GM04503 (cell line): ENCODE data around the gene NAA38.
A peak's percentile ranks its signal among the peaks of the same experiment; 100 is the strongest.

ENCODE experiments used
- DNase-seq: peaks from one replicate; pipeline ENCODE4 v3.0.0-alpha.2; 2012; ENCODE audit warnings: low read depth

The NAA38 gene

GRCh38 chr17:7852262-7852670 is 5.1 kb downstream of the NAA38 start:
- DNase-seq: no peak

DNA sequence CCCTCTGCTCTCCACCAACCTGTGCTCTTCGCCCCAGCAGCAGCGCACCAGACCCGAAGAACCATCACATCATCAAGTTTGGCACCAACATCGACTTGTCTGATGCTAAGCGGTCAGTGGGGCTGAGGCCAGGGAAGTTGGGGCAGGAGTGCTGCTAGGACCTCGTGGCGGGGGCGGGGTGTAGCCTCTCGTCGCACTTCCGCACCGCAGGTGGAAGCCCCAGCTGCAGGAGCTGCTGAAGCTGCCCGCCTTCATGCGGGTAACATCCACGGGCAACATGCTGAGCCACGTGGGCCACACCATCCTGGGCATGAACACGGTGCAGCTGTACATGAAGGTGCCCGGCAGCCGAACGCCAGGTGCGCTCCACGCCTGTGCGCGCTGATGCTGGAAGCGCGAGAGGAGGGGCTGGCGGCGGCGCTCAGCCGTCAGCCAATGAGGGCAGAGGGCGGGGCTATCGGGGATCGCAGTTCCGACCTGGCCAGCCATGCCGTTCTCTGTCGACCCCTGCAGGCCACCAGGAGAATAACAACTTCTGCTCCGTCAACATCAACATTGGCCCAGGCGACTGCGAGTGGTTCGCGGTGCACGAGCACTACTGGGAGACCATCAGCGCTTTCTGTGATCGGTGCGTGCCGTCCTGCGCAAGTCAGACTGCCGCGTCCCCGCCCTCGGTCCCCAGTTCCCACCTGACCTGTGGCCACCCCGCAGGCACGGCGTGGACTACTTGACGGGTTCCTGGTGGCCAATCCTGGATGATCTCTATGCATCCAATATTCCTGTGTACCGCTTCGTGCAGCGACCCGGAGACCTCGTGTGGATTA is 5.7 kb downstream of the NAA38 start:
- DNase-seq: no peak

GRCh38 chr17:7850701-7851437 is 6.5 kb downstream of the NAA38 start:
- no peak for DNase-seq

- DNase-seq: no peak
Measured at GRCh38 chr17:7849751-7850504, 7.4 kb downstream of the NAA38 start.

DNA sequence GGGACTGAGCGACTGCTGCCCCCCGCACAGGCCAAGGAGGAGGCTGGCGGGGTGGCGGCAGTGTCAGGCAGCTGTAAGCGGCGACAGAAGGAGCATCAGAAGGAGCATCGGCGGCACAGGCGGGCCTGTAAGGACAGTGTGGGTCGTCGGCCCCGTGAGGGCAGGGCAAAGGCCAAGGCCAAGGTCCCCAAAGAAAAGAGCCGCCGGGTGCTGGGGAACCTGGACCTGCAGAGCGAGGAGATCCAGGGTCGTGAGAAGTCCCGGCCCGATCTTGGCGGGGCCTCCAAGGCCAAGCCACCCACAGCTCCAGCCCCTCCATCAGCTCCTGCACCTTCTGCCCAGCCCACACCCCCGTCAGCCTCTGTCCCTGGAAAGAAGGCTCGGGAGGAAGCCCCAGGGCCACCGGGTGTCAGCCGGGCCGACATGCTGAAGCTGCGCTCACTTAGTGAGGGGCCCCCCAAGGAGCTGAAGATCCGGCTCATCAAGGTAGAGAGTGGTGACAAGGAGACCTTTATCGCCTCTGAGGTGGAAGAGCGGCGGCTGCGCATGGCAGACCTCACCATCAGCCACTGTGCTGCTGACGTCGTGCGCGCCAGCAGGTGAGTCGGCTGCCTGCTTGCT is 8.1 kb downstream of the NAA38 start:
- no peak for DNase-seq

GRCh38 chr17:7848739-7849129 is 8.6 kb downstream of the NAA38 start:
- no peak for DNase-seq

- DNase-seq: no peak
Measured at GRCh38 chr17:7848131-7848579, 9.2 kb downstream of the NAA38 start.

DNA sequence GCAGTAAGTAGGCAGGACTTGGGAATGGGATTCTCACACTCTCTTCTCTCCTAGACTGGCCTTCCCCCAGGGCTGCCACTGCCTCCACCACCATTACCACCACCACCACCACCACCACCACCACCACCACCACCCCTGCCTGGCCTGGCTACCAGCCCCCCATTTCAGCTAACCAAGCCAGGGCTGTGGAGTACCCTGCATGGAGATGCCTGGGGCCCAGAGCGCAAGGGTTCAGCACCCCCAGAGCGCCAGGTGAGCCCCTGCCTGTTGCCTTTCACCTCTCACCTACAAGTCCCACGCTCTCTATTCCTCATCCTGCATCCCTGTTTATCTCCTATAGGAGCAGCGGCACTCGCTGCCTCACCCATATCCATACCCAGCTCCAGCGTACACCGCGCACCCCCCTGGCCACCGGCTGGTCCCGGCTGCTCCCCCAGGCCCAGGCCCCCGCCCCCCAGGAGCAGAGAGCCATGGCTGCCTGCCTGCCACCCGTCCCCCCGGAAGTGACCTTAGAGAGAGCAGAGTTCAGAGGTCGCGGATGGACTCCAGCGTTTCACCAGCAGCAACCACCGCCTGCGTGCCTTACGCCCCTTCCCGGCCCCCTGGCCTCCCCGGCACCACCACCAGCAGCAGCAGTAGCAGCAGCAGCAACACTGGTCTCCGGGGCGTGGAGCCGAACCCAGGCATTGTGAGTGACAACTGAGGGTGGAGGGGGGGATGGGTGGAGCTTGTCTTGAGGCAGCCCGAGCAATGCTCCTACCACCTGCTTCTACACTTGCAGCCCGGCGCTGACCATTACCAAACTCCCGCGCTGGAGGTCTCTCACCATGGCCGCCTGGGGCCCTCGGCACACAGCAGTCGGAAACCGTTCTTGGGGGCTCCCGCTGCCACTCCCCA is 10.3 kb downstream of the NAA38 start:
- no peak for DNase-seq

- DNase-seq: no peak
Measured at GRCh38 chr17:7846063-7846735, 11.2 kb downstream of the NAA38 start.

- no peak for DNase-seq
Measured at GRCh38 chr17:7845359-7846062, 11.8 kb downstream of the NAA38 start.

DNA sequence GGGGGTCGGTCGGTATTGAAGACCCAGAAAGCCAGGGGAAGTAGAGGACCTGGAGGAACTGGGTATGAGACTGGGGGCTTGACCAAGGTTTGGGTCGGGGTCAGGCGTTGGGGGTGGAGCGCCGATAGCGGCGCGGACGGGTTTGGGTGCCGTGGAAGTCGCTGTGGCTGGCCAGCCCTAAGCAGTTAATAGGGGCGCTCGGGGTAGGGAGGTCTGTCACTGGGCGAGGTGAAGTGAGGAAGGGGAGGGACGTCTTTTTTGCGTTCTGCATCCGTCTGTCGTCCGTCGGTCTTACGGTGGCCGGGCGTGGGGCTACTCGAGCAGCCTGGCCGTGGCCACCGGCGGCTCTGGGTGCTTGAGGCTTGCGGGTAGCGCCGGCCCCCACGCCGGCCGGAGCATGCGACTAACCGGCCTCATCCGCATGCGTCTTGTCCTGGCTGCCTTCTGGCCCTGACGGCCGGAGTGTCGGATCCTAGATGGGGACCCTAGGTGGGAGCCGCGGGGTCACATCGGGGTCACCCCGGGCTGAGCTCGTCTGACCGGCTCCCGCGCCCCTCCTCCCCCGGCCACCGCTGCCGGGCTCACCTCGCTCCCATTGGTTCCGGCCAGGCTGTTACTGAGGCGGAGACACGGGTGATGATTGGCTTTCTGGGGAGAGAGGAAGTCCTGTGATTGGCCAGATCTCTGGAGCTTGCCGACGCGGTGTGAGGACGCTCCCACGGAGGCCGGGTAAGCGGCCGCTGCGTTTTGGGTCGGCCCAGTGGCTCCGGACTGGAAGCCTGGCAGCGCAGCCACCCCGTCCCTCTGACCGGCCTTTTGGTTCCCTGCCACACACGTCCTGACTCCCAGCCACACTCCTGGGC is 12.8 kb downstream of the NAA38 start:
- peak; percentile 89 for DNase-seq

GRCh38 chr17:7843536-7844291 is 13.6 kb downstream of the NAA38 start:
- DNase-seq: no peak

GRCh38 chr17:7843257-7843535 is 14.2 kb downstream of the NAA38 start:
- no peak for DNase-seq

DNA sequence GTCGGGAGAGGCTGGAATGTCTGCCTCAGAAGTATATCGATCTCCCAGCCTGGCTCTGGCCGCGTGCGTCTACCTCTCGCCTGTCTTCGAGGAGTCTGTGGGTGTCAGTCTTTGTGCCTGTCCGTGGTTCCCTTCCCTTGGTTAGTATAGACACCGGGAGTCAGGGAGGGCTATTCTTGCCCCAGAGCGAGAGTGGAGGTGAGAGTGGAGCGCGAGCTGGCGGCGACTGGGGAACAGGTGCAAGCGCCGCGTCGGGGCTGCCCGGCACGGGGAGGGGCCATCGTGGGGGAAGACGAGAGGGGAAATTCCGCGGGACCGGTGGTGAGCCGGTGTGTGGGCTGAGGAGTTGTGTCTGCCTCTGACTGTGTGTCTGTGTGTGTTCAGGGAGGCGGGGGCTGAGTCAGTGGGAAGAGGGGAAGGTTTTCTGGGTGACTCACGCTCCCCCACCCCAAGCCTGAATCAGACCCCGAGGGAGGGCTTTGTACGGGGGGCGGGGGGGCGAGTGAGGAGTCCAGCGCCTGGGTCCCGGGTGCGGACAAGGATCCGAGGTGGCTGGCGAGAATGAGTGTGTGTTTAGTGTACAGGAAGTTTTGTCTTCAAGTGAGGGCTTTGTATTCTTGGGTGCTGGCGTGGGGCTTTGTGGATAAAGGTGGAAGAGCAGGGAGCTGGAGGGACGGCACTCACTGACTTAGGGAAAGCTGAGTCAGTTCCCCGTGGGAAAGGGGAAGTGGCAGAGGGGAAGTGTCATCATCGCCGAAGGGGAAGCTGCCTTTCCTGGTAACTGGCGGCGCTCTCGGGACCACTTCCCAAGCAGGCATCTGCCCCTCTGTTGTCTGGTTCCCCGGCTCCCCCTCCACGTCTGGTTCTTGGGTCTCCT is 14.7 kb downstream of the NAA38 start:
- no peak for DNase-seq

DNA sequence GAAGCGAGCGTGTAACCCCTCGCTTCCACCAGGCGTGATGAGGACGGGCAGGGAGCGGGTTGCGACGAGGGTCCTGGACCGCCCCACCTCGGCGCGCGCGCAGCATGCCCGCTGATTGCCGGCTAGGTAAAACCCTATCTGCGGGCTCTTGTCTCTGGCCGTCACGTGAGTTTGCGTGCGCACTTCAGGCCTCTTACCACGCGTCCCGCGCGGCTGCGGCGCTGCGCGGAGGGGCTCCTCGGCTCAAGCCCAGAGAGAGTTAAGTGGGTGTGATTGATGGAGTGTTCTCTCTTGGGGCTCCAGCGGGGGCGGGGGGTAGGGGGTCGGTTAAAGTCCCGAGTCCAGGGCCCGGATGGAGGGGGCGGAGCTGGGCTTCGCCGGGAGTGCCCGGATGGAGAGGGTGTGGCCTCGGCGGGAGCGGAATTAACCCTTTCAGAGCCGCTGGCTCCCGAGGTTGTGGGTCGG is 15.4 kb downstream of the NAA38 start:
- DNase-seq: no peak

DNA sequence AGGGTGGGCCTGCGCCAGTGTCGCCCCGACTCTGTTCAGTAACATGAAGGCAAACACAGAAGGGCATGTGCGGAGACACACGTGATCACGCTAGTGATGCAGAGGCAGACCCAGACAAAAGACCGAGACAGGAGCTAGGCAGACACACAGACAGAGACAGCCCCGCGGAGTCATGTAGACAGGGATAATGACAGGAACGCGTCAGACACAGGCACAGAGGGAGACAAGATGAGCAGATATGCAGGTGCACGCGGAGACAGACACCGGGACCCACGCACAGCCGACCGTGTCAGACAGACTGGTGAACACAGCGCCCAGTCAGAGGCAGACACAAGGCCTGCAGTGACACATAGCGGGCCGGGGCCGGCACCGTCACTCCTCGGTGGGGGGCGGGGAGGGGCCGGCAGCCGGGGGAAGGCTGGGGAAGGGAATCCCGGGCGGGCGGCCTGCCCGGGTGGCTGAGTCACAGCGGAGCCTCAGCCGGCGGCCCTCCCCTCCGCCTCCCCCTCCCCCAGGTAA is 15.9 kb downstream of the NAA38 start:
- DNase-seq: no peak

GRCh38 chr17:7840875-7841274 is 16.5 kb downstream of the NAA38 start:
- no peak for DNase-seq
